ENCODE measurements around the gene LASP1. TPM values are rescaled to one million over a fixed set of nuclear protein-coding genes. Genes with fewer than 3 reads are reported as not detected.

The LASP1 gene
- polyA plus RNA-seq, 10 donors, result 72.6 to 119 (median 85.9) TPM

- DNase-seq, result peak; percentile 57 to 84 (median 67)
Measured at GRCh38 chr17:38867968-38868816, 1.7 kb upstream of the LASP1 start.

GRCh38 chr17:38868817-38869525 lies 887 bp upstream of the LASP1 start:
- peak; percentile 87 to 93 (median 90) for DNase-seq

- DNase-seq, result peak; percentile 73 to 90 (median 84)
Measured at GRCh38 chr17:38870259-38871165, 654 bp downstream of the LASP1 start.

- DNase-seq, result peak in 2 of 3 donors; percentile 45 to 56
Measured at GRCh38 chr17:38871247-38872015, 1.6 kb downstream of the LASP1 start.

GRCh38 chr17:38872027-38872511 lies 2.2 kb downstream of the LASP1 start:
- DNase-seq, result no peak

- no peak for DNase-seq
Measured at GRCh38 chr17:38872671-38873385, 3.0 kb downstream of the LASP1 start.

GRCh38 chr17:38873640-38874380 lies 4.0 kb downstream of the LASP1 start:
- DNase-seq, result no peak

GRCh38 chr17:38874505-38875400 lies 4.9 kb downstream of the LASP1 start:
- DNase-seq, result no peak

- no peak for DNase-seq
Measured at GRCh38 chr17:38875477-38876075, 5.7 kb downstream of the LASP1 start.

- DNase-seq, result no peak
Measured at GRCh38 chr17:38877130-38877851, 7.4 kb downstream of the LASP1 start.

- peak; percentile 75 to 89 (median 86) for DNase-seq
Measured at GRCh38 chr17:38879878-38880665, 10.2 kb downstream of the LASP1 start.

GRCh38 chr17:38881600-38882191 lies 11.8 kb downstream of the LASP1 start:
- DNase-seq, result peak in 2 of 3 donors; percentile 75 to 86

GRCh38 chr17:38882870-38883269 lies 13.0 kb downstream of the LASP1 start:
- no peak for DNase-seq

- DNase-seq, result no peak
Measured at GRCh38 chr17:38883592-38884526, 14.0 kb downstream of the LASP1 start.

Data from muscle of back (tissue), 11 donors.